Adrenal gland (tissue), 5 donors: Measurements from ENCODE around the gene PGAP3.

ENCODE experiments used
- CTCF ChIP-seq, 6 experiments: fragments of 450-650 bp in 4 of 6; fragments of 200-600 bp in 2 of 6; sonication (generic) in 1 of 6; IDR thresholded peaks; 1 replicate in 5 of 6; 2 replicates in 1 of 6; pipeline versions ENCODE4 v1.5.1 to v1.8.0; 2016 to 2021; ENCODE audit warnings: antibody characterized with exemption in 6 of 6, mild to moderate bottlenecking in 2 of 6, moderate library complexity in 1 of 6
- POLR2A ChIP-seq, 2 donors: fragments of 450-650 bp; IDR thresholded peaks; one replicate each; pipeline ENCODE4 v1.6.1; 2017; ENCODE audit warnings: antibody characterized with exemption in 2 of 2, mild to moderate bottlenecking in 2 of 2, moderate library complexity in 1 of 2
- donor health status: DM: no; HTN: no; CAD: no.

GRCh38 chr17:39722104-39722503 is 34.2 kb upstream of the PGAP3 start:
- TF ChIP-seq POLR2A (IDR thresholded peaks at IDR 0.05) (no peak), CTCF (IDR thresholded peaks at IDR 0.05) (no peak)
